HepG2 (cell line): ENCODE data around the gene SH3D21. TPM values are rescaled to one million over a fixed set of nuclear protein-coding genes. Genes with fewer than 3 reads are reported as not detected.

Experiments
- HMG20B ChIP-seq: conservative IDR thresholded peaks from 2 replicates; pipeline ENCODE4 v1.6.1; 2016; ENCODE audit warnings: missing genetic modification reagents, missing compliant biosample characterization
- HNF1B ChIP-seq: sonication (generic); formaldehyde crosslinking; IDR thresholded peaks from 2 replicates; pipeline ENCODE4 v1.5.1; 2020; ENCODE audit warnings: mild to moderate bottlenecking, moderate library complexity, missing genetic modification reagents
- HNRNPL ChIP-seq: fragments of 200-400 bp; formaldehyde crosslinking; IDR thresholded peaks from 2 replicates; pipeline ENCODE4 v1.6.1; 2017; ENCODE audit warnings: mild to moderate bottlenecking, low read depth, low read length
- KDM3A ChIP-seq: IDR thresholded peaks from 2 replicates; pipeline ENCODE4 v1.6.1; 2018; ENCODE audit warnings: low read depth, missing compliant biosample characterization
- PATZ1 ChIP-seq: sonication (generic); formaldehyde crosslinking; IDR thresholded peaks from 2 replicates; pipeline ENCODE4 v1.4.0; 2020; ENCODE audit warnings: missing genetic modification reagents
- RAD21 ChIP-seq: fragments of 450-650 bp; formaldehyde crosslinking; IDR thresholded peaks from 2 replicates; pipeline ENCODE4 v1.5.0; 2020; ENCODE audit warnings: mild to moderate bottlenecking
- SMC3 ChIP-seq: IDR thresholded peaks from 2 replicates; pipeline ENCODE4 v1.6.1; 2011; ENCODE audit warnings: low read length, improper control_type of control experiment
- TBX2 ChIP-seq: sonication (generic); formaldehyde crosslinking; IDR thresholded peaks from 2 replicates; pipeline ENCODE4 v1.5.0; 2020; ENCODE audit warnings: missing genetic modification reagents, mild to moderate bottlenecking, borderline replicate concordance
- XRCC5 ChIP-seq: fragments of 200-400 bp; formaldehyde crosslinking; optimal IDR thresholded peaks from 2 replicates; pipeline ENCODE3; 2017; ENCODE audit warnings: mild to moderate bottlenecking, low read length
- ZFP82 ChIP-seq: sonication (generic); formaldehyde crosslinking; IDR thresholded peaks from 2 replicates; pipeline ENCODE4 v1.5.1; 2020; ENCODE audit warnings: mild to moderate bottlenecking, missing genetic modification reagents, borderline replicate concordance
- ZFX ChIP-seq: sonication (generic); formaldehyde crosslinking; IDR thresholded peaks from 2 replicates; pipeline ENCODE4 v1.4.0; 2020; ENCODE audit warnings: mild to moderate bottlenecking, low read depth, missing genetic modification reagents, moderate library complexity
- ZHX1 ChIP-seq: sonication (generic); formaldehyde crosslinking; IDR thresholded peaks from 2 replicates; pipeline ENCODE4 v1.8.1; 2022; ENCODE audit warnings: low read depth, mild to moderate bottlenecking, missing genetic modification reagents
- ZNF644 ChIP-seq: IDR thresholded peaks from 2 replicates; pipeline ENCODE4 v1.6.1; 2016; ENCODE audit warnings: low read depth
- ZNF766 ChIP-seq: sonication (generic); formaldehyde crosslinking; IDR thresholded peaks from 2 replicates; pipeline ENCODE4 v1.5.0; 2020; ENCODE audit warnings: missing genetic modification reagents, borderline replicate concordance
- polyA plus RNA-seq, 8 experiments: library from polyadenylated mRNA; depleted of rRNA in 3 of 8; stranded (reverse) in 7 of 8; unstranded in 1 of 8; fragments of >200 nt; fragmentation: Illumina TruSeq in 4 of 8; extraction: Trizol in 4 of 8; gene quantifications; 2 replicates each; pipeline versions ENCODE4 v1.2.1 to v1.2.3, GENCODE V29; 2011 to 2016; ENCODE audit warnings: low read depth in 4 of 8, missing spikeins in 1 of 8, mixed read lengths in 1 of 8; ENCODE audit not compliant: insufficient read depth in 1 of 8
- total RNA-seq, 5 experiments: library from RNA; depleted of rRNA; stranded (reverse); fragments of >200 nt; fragmentation: Illumina TruSeq; extraction: Trizol; gene quantifications; 2 replicates each; pipeline ENCODE4 v1.2.3, GENCODE V29; 2016; ENCODE audit warnings: low read depth in 1 of 5

Gene SH3D21
- total and polyA plus RNA-seq, 2 of the 13 experiments (the other 11 are each of a cell fraction or from before 2014, with no cell fraction given) = 5.1 to 8.6 TPM

DNA sequence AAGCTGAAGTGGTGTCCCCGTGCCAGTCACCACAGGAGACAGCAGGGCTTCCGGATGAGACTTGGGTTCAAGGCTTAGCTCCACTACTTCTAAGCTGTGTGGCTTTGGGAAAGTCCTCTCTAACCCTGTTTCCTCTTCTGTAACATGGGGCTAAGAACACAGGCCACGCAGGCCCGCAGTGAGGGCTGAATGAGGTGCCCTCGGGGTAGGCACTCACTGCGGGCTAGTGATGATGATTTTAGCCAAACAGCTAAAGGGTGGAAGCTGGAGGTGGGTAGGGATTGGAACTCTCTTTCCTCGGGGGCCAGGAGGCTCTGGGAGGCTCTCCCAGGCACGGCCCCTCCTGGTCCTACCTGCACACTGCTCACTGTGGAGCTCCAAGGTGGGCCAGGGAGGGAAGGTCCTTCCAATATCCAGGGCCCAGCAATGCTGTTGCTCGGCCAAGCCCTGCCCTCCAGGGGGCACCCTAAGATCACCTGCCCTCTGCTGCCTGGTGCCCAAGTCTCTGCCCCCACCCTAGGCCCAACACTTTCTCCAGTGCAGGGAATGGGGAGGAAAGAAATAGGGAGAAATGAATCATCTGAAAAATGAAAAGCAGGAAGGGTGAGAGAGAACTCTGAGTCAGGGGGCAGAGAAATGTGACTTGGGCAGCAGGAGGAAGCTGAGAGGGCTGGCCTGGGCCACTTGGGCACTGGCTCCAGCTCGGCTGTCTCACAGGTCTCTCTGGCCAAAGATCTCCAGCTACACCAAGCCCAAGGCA, 36.4 kb downstream of the SH3D21 start (continued):
- TF ChIP-seq ZNF766 (CRISPR knock-in tag) = no peak
- TF ChIP-seq HMG20B (CRISPR knock-in tag) = no peak
- TF ChIP-seq KDM3A (CRISPR knock-in tag) = 0 out of 2 replicates have a peak, but pooled peaks have one; percentile 29
- peak; percentile 54 for TF ChIP-seq PATZ1 (CRISPR knock-in tag)
- peak; percentile 50 for TF ChIP-seq SMC3
- TF ChIP-seq TBX2 (CRISPR knock-in tag) = peak; percentile 30; the same call in 1 of the 2 replicates
- peak; percentile 43; the same call in 1 of the 2 replicates for TF ChIP-seq HNF1B (CRISPR knock-in tag)
- TF ChIP-seq ZHX1 (CRISPR knock-in tag) = no peak
- TF ChIP-seq ZFP82 (CRISPR knock-in tag) = no peak
- TF ChIP-seq XRCC5 = peak; percentile 45
- TF ChIP-seq RAD21 = peak; percentile 81
- peak; percentile 82 for TF ChIP-seq HNRNPL
- TF ChIP-seq ZFX = peak; percentile 46; the same call in 1 of the 2 replicates
- TF ChIP-seq ZNF644 (CRISPR knock-in tag) = no peak
